ENCODE measurements around the gene C1orf21.
A peak's percentile ranks its signal among the peaks of the same experiment; 100 is the strongest.
"Not testable (repeated sequence)": the region's sequence is repeated elsewhere in the genome, so short reads cannot be mapped to it uniquely, and the experiment has no call there.

The C1orf21 gene

DNA sequence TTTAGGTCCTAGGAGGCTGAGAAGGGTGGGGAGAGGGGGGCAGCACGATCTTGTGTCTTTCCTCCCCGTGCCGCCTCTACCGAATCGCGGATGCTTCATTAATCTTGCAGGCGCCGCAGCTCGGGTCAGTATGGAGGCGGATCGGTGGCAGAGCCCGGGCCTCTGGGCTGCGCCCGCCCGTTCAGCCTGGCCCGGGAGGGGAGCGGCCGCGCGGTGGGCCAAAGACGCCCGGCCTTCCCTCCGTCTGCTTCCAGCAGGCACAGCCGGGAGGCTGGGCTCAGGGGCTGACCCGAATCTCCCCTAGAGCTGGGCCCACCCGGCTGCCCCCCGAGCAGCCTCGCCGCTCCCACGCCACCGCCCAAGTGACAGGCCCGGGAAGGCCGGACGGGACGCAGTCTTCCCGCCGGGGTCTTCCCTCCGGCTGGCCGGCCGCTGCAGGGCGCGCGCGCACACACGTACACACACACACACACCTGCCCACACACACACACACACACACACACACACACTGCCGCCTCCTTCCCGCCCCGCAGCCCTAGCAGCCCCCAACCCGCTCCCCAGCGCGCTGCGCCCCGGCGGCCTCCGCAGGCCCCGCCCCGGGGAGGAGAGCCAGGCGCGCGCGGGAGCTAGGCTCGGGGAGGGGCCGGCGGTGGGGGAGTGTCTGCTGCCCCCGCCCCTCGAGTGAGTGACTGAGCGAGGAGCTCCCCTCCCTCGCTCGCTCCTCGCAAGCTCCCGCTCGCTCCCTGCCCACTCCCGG is at the start of gene C1orf21:
C1orf21 (plus strand) TSS at position 718 of the 757 bp plus-strand sequence. CDS start 90,481 bp downstream, outside the sequence.
- no peak for DNase-seq (ENCODE audit: low read depth)
- peak within 1 kb of the TSS; percentile 62 for H3K4me3 ChIP-seq (ENCODE audit: low read depth, low read length)
- no peak for TF ChIP-seq CTCF (IDR thresholded peaks at IDR 0.05; ENCODE audit: control insufficient read depth, extremely low read depth, insufficient read depth)

GRCh38 chr1:184337865-184338264 is 49.0 kb upstream of the C1orf21 start:
- DNase-seq (ENCODE audit: low read depth); H3K4me3 ChIP-seq (ENCODE audit: low read depth, low read length): not testable (repeated sequence)

GRCh38 chr1:184340984-184341383 is 45.8 kb upstream of the C1orf21 start:
- peak; percentile 13; the same call in 1 of the 2 replicates for TF ChIP-seq CTCF (IDR thresholded peaks at IDR 0.05; ENCODE audit: control insufficient read depth, extremely low read depth, insufficient read depth)
- no peak overlapping the region for H3K4me3 ChIP-seq (ENCODE audit: low read depth, low read length)
- no peak for DNase-seq (ENCODE audit: low read depth)

DNA sequence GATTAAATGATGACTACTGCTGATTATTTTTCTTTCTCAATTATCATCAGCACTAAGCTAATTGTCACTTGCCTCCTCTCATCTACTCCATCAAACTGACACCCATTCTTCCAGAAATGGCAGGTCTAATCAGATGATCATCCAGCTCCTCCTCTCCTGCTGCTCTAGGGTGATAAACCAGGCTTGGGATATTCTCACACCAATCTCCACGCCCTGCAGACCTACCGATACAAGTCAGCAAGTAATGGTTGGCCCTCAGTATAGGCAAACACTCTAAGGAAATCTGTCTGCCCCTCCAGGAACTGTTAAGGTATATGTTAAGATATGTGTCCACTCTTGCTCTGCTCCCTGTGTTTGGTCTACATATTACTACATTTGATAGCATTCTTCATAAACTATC is 36.3 kb upstream of the C1orf21 start:
- no peak overlapping the region for H3K4me3 ChIP-seq (ENCODE audit: low read depth, low read length)
- DNase-seq (ENCODE audit: low read depth): no peak
- no peak for TF ChIP-seq CTCF (IDR thresholded peaks at IDR 0.05; ENCODE audit: control insufficient read depth, extremely low read depth, insufficient read depth)

GRCh38 chr1:184351416-184351975 is 35.3 kb upstream of the C1orf21 start:
- TF ChIP-seq CTCF (IDR thresholded peaks at IDR 0.05; ENCODE audit: control insufficient read depth, extremely low read depth, insufficient read depth): no peak
- H3K4me3 ChIP-seq (ENCODE audit: low read depth, low read length): no peak overlapping the region
- no peak for DNase-seq (ENCODE audit: low read depth)

DNA sequence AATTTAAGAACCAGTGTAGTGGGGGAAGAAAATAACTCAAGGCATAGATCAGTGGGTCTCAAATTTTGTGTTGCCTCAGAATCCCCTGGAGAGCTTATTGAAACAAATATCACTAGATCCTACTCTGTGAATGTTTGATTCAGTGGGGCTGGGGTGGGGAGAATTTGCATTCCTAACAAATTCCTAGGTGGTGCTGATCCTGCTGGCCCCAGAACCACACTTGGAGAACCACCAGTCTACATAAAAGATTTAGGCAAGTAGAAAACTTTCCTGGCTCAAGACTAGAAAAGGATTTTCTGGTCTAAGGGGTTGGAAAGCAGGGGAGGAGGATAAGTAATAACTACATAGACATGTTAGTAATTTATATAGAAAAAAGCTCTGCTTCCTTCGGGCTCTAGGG is 34.1 kb upstream of the C1orf21 start:
- TF ChIP-seq CTCF (IDR thresholded peaks at IDR 0.05; ENCODE audit: control insufficient read depth, extremely low read depth, insufficient read depth): no peak
- DNase-seq (ENCODE audit: low read depth): no peak
- H3K4me3 ChIP-seq (ENCODE audit: low read depth, low read length): no peak overlapping the region

GRCh38 chr1:184354719-184355118 is 32.1 kb upstream of the C1orf21 start:
- H3K4me3 ChIP-seq (ENCODE audit: low read depth, low read length): no peak overlapping the region
- DNase-seq (ENCODE audit: low read depth): no peak
- TF ChIP-seq CTCF (IDR thresholded peaks at IDR 0.05; ENCODE audit: control insufficient read depth, extremely low read depth, insufficient read depth): no peak

All from LNCaP clone FGC (cell line).